HG03103 (cell line): ENCODE measurements around the gene BMERB1.
"Not testable (repeated sequence)": the region's sequence is repeated elsewhere in the genome, so short reads cannot be mapped to it uniquely, and the experiment has no call there.

Experiments
- ATAC-seq: cut with Tn5 transposase; IDR thresholded peaks from one replicate; pipeline ENCODE4 v1.9.1; 2021; ENCODE audit warnings: low read depth; ENCODE audit not compliant: unreplicated experiment

BMERB1 gene

GRCh38 chr16:15548482-15548891 lies 114.1 kb downstream of the BMERB1 start:
- ATAC-seq = no peak

DNA sequence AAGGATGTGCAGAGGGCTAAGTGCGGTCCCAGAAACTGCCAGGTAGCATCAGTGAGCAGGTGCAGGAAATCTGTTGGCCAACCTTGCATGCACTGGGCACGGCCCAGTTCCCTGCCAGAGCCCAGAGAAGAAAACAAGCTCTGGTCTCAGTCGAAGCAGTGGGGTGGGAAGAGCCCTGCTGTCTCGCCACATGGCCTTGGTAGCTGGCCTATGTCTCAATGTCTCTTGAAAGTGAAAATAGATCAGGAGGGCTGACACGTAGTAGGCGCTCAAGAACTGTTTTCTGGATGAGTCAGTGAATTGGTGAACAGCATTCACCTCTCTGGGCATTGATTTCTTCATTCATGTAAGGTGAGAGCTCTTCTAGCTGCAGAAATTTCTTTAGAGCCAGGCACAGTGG lies 118.1 kb downstream of the BMERB1 start:
- no peak for ATAC-seq

- no peak for ATAC-seq
Observed at GRCh38 chr16:15553313-15554088, 119.1 kb downstream of the BMERB1 start.

GRCh38 chr16:15556130-15556529 lies 121.7 kb downstream of the BMERB1 start:
- no peak for ATAC-seq

- ATAC-seq = no peak
Observed at GRCh38 chr16:15557258-15557657, 122.9 kb downstream of the BMERB1 start.

GRCh38 chr16:15559176-15559575 lies 124.8 kb downstream of the BMERB1 start:
- ATAC-seq = no peak

DNA sequence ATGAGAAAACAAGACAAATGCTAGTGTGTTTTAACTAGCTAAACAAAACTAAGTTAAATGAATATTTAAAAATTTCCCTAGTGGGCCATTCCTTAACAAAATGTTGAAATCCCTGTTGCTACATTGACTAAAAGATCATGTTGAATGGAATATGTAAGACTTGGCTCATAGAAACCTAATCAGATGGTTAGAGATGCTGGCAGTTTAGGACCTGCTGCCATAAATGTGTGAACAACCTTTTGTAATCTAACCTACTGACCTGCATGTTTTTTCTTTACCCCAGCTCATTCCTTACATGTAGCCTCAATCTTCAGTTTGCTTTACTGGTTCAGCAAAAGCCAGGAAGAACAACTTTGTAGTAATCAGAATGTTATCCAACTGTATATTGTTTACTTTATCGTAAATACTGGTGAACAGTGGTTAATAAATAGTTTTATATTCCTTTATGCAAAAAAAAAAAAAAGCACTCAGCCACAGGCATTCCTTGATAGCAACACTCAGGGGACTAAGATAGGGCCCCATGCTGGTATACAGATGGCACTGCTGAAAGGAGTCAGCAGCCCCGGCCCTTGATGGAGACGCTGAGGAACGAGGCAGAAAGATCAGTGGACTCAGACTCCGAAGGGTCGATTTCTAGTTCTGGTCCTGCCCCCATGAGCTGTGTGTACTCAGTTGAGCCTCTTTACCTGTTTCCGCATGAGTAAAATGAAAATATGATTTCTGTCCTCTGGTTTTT lies 130.4 kb downstream of the BMERB1 start:
- no peak for ATAC-seq

- ATAC-seq = no peak
Observed at GRCh38 chr16:15566095-15566494, 131.7 kb downstream of the BMERB1 start.

DNA sequence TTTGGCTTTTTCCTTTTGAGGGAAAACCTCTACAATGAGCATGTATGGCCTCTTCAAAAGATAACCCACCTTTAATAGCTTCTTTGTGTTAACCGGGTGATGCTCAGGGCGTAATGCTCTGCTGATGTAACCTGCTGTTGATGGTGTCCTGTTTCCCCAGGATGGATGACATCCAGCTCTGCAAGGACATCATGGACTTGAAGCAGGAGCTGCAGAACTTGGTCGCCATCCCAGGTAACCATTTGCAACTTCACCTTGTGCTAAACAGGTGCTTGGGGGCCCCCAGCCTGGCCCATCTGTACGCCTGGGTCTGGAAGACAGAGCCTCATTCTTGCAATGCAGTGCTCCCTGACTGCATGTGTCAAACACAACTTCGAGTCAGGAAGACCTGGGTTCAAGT lies 133.4 kb downstream of the BMERB1 start:
- no peak for ATAC-seq

GRCh38 chr16:15570666-15571065 lies 136.3 kb downstream of the BMERB1 start:
- not testable (repeated sequence) for ATAC-seq

GRCh38 chr16:15571557-15571956 lies 137.2 kb downstream of the BMERB1 start:
- no peak for ATAC-seq

GRCh38 chr16:15572329-15573001 lies 138.1 kb downstream of the BMERB1 start:
- ATAC-seq = no peak

DNA sequence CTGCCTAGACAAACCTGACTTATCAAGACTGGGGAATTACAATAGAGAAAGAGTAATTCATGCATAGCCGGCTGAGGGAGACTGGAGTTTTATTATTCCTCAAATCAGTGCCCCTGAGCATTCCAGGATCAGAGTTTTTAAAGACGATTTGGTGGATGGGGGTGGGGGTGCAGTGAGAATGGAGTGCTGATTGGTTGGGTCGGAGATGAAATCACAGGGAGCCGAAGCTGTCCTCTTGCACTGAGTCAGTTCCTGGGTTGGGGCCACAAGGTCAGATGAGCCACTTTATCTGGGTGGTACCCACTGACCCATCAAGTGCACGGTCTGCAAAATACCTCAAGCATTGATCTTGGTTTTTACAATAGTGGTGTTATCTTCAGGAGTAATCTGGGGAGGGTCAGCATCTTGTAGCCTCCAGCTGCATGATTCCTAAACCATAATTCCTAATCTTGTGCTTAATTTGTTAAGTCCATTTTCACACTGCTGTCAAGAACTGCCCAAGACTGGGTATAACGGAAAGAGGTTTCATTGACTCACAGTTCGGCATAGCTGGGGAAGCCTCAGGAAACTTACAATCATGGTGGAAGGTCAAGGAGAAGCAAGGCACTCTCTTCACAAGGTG lies 139.0 kb downstream of the BMERB1 start:
- no peak for ATAC-seq

GRCh38 chr16:15573896-15574613 lies 139.7 kb downstream of the BMERB1 start:
- not testable (repeated sequence) for ATAC-seq

- no peak for ATAC-seq
Observed at GRCh38 chr16:15574614-15574948, 140.2 kb downstream of the BMERB1 start.

DNA sequence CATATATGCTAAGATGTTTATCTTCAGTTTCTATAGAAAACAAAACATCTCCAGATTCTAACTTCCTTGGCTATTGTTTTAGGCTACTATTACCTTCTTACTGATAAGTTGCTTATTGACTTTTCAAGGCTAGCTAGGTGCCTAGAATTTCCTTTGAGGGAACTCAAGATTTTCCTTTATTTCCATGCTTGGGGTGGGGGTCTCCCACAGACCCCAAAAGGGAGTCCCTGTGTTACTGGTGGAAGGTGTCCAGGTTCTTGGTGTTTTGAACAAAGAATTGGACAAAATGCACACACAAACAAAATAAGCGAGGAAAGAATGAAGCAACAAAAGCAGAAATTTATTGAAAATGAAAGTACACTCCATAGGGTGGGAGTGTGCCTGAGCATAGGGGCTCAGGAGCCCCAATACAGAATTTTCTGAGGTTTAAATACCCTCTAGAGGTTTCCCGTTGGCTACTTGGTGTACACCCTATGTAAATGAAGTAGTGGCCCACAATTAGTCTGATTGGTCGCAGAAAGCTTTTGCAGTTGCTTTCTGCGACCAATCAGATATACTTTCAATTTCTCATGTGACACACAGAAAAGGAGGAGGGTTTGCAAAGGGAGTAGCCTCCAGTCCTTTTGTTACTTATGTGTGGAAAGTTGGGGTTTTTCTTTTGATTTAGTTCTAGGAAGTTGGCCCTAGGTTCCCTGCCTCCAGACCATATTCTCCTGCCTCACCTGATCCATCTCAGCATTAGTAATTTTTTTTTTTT lies 141.1 kb downstream of the BMERB1 start:
- no peak for ATAC-seq

GRCh38 chr16:15576960-15577958 lies 142.9 kb downstream of the BMERB1 start:
- ATAC-seq = no peak

DNA sequence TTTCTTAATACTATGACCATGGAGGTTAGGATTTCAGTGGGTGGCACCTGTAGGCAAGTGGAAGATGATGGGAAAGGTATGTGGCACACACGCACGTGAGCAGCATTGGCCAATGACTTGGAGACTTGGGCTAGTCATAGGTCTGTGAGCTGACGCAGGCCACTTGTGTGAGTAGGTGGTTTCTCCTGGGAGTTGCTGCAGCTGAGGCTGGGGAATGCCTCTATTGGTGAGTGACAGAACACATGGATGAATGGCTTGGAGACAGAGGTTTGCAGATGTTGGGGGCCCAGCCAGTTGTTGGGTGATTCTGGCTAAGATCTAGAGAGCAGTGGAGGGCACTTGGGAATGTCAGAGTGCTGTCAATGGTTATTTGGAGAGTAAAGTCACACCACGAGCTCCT lies 144.4 kb downstream of the BMERB1 start:
- no peak for ATAC-seq
